Esophagus (tissue), 2 donors: Measurements from ENCODE around the gene RAB3IP. TPM values are rescaled to one million over a fixed set of nuclear protein-coding genes. Genes with fewer than 3 reads are reported as not detected.
"Not testable (repeated sequence)": the region's sequence is repeated elsewhere in the genome, so short reads cannot be mapped to it uniquely, and the experiment has no call there.

Source experiments
- H3K27ac ChIP-seq, 2 donors: one replicate each; pipeline ENCODE4 v1.5.1; 2013; ENCODE audit warnings: low read depth in 2 of 2, mild to moderate bottlenecking in 2 of 2, inconsistent platforms in 1 of 2, low read length in 1 of 2, moderate library complexity in 1 of 2
- H3K27me3 ChIP-seq, 2 donors: one replicate each; pipeline ENCODE4 v1.6.1; 2013; ENCODE audit warnings: low read length in 2 of 2, control low read depth in 1 of 2, mild to moderate bottlenecking in 1 of 2; ENCODE audit not compliant: insufficient read depth in 2 of 2, control insufficient read depth in 1 of 2
- H3K36me3 ChIP-seq, 2 donors: one replicate each; pipeline ENCODE4 v1.6.1; 2013; ENCODE audit warnings: low read length in 1 of 2; ENCODE audit not compliant: control insufficient read depth in 2 of 2, insufficient read depth in 2 of 2
- H3K4me1 ChIP-seq, 2 donors: one replicate each; pipeline ENCODE4 v1.6.1; 2013; ENCODE audit warnings: low read length in 1 of 2; ENCODE audit not compliant: control insufficient read depth in 2 of 2, insufficient read depth in 2 of 2
- H3K4me3 ChIP-seq, 2 donors: one replicate each; pipeline ENCODE4 v1.5.1; 2013; ENCODE audit warnings: low read length in 2 of 2, mild to moderate bottlenecking in 2 of 2, low read depth in 1 of 2, moderate library complexity in 1 of 2
- H3K9me3 ChIP-seq, 2 donors: one replicate each; pipeline ENCODE4 v1.6.1; 2013; ENCODE audit warnings: mild to moderate bottlenecking in 2 of 2, low read depth in 1 of 2, low read length in 1 of 2, moderate library complexity in 1 of 2; ENCODE audit not compliant: control insufficient read depth in 2 of 2, insufficient read depth in 1 of 2
- WGBS, 2 donors: extraction: QIAGEN DNeasy Blood & Tissue Kit; methylation state at CpG; one replicate each; pipeline ENCODE4 v1.1.7; 2013; 5-methylcytosine and 5-hydroxymethylcytosine counted together
- polyA plus RNA-seq, 2 donors: library from polyadenylated mRNA; stranded (reverse); fragments of 200-250 nt; gene quantifications; one replicate each; pipeline ENCODE4 v1.2.3, GENCODE V29; 2013
- donor health status: healthy with polysubstance abuse.
- donor health status: Bipolar disorder and iron deficiency.

RAB3IP gene
- polyA plus RNA-seq, 2 donors: 8.3 to 11.7 TPM

GRCh38 chr12:69751476-69751875 is 12.8 kb downstream of the RAB3IP start:
- Histone ChIP-seq H3K4me1 (no peaks in the 10 kb centered on the region), H3K27ac (no peak overlapping the region), H3K27me3 (no peaks in the 10 kb centered on the region), H3K4me3 (no peak overlapping the region), H3K9me3 (no peaks in the 10 kb centered on the region), H3K36me3 (peaks cover 2 to 3% of the 10 kb centered on the region in 2 donors)
- WGBS, 2 donors: 67 to 71% methylated on average over 1 of the region's 1 CpG

DNA sequence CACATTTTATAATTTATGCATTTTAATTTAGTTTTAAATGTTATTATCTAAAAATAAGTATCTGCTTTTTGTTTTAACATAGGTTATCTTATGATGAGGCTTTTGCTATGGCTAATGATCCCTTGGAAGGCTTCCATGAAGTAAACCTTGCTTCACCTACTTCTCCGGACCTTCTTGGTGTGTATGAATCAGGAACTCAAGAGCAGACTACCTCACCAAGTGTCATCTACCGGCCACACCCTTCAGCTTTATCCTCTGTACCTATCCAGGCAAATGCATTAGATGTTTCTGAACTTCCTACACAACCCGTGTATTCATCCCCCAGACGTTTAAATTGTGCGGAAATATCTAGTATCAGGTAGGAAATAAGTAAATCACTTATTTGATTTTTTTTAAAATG is 16.6 kb downstream of the RAB3IP start:
- WGBS, 2 donors: 90% methylated on average over 5 of the region's 5 CpGs
- Histone ChIP-seq H3K27ac (no peak overlapping the region), H3K27me3 (no peaks in the 10 kb centered on the region), H3K36me3 (peaks cover 0 to 3% of the 10 kb centered on the region in 2 donors), H3K4me1 (no peaks in the 10 kb centered on the region), H3K4me3 (no peak overlapping the region), H3K9me3 (no peaks in the 10 kb centered on the region)

GRCh38 chr12:69756088-69756755 is 17.6 kb downstream of the RAB3IP start:
- H3K27me3 ChIP-seq: no peaks in the 10 kb centered on the region
- WGBS, 2 donors: 94 to 95% methylated on average over 6 of the region's 6 CpGs
- no peak overlapping the region for H3K4me3 ChIP-seq
- peaks cover 0 to 3% of the 10 kb centered on the region in 2 donors for H3K36me3 ChIP-seq
- no peak overlapping the region for H3K27ac ChIP-seq
- no peaks in the 10 kb centered on the region for H3K4me1 ChIP-seq
- no peaks in the 10 kb centered on the region for H3K9me3 ChIP-seq

DNA sequence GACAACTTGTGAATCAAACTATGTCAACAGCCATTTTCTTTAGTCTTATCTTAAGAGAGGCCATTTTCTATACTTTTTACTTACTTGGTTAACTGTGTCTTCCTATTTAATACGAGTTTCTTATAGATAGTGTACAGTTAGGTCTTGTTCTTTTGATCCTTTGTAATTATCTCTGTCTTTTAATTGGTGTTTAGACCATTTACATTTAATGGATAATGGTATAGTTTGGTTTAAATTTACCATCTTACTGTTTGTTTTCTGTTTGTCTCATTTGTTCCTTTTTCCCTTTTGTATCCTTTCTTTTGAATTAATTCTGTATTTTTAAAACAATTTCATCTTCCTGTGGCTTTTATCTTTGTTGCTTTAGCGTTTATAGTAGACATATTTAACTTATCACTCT is 19.4 kb downstream of the RAB3IP start:
- no peaks in the 10 kb centered on the region for H3K9me3 ChIP-seq
- no peak overlapping the region for H3K27ac ChIP-seq
- H3K4me1 ChIP-seq: no peaks in the 10 kb centered on the region
- 92 to 97% methylated on average over 2 of the region's 2 CpGs for WGBS, 2 donors
- H3K27me3 ChIP-seq: no peaks in the 10 kb centered on the region
- no peak overlapping the region for H3K4me3 ChIP-seq
- peaks cover 0 to 3% of the 10 kb centered on the region in 2 donors for H3K36me3 ChIP-seq

DNA sequence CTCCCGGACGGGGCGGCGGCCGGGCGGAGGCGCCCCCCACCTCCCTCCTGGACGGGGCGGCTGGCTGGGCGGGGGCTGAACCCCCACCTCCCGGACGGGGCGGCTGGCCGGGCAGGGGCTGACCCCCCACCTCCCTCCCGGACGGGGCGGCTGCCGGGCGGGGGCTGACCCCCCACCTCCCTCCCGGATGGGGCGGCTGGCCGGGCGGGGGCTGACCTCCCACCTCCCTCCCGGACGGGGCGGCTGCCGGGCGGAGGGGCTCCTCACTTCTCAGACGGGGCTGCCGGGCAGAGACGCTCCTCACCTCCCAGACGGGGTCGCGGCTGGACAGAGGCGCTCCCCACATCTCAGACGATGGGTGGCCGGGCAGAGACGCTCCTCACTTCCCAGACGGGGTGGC is 20.9 kb downstream of the RAB3IP start:
- H3K4me3 ChIP-seq, H3K4me1 ChIP-seq, H3K9me3 ChIP-seq, H3K27me3 ChIP-seq, H3K27ac ChIP-seq, H3K36me3 ChIP-seq: not testable (repeated sequence)
- 96 to 99% methylated on average over 21 to 39 of the region's 39 CpGs for WGBS, 2 donors

DNA sequence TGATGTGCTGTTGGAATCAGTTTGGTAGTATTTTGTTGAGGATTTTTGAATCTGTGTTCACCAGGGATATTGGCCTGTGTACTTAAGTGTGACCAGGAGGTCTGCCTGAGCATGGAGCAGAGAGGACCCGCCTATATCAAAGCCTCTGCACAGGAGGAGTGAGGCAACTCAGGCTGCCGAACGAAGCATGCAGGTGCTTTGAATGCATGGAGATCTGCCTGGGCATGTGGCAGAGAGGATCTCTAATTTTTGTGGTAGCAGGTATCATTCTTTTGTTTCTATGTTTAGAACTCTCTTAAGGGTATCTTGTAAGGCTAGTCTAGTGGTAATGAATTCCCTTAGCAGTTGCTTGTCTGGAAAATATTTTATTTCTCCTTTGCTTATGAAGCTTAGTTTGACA is 26.9 kb downstream of the RAB3IP start:
- H3K4me3 ChIP-seq: no peak overlapping the region
- H3K27ac ChIP-seq: no peak overlapping the region
- H3K36me3 ChIP-seq: peaks cover 3 to 16% of the 10 kb centered on the region in 2 donors
- no peaks in the 10 kb centered on the region for H3K4me1 ChIP-seq
- 56 to 85% methylated on average over 3 of the region's 3 CpGs for WGBS, 2 donors
- H3K9me3 ChIP-seq: peaks cover 7 to 15% of the 10 kb centered on the region in 2 donors
- H3K27me3 ChIP-seq: no peaks in the 10 kb centered on the region

GRCh38 chr12:69766260-69766659 is 27.6 kb downstream of the RAB3IP start:
- Histone ChIP-seq H3K9me3 (peaks cover 7 to 15% of the 10 kb centered on the region in 2 donors), H3K36me3 (peaks cover 3 to 16% of the 10 kb centered on the region in 2 donors), H3K4me3 (no peak overlapping the region), H3K27ac (no peak overlapping the region), H3K4me1 (no peaks in the 10 kb centered on the region), H3K27me3 (no peaks in the 10 kb centered on the region)
- WGBS, 2 donors: 95% methylated on average over 6 of the region's 6 CpGs

DNA sequence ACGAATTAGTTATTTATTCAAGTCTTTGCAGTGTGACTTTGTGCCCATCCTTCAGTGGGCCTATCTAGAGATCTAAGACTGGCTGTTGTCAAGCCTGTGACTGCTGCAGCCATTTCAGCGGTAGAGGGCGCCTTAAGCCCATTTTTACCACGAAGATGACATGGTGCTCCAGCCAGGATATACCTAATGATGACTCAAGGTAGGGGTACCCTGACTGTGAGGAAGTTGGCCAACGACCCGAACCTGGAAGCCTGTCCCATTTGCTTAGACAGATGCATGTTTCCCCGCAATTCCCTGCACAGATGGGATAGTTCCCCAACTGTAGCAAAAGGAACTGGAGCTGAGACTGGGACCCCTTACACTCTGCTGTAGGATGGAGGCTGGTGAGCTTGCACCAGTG is 41.3 kb downstream of the RAB3IP start:
- H3K4me3 ChIP-seq: no peak overlapping the region
- H3K27me3 ChIP-seq: no peaks in the 10 kb centered on the region
- 68 to 69% methylated on average over 7 of the region's 7 CpGs for WGBS, 2 donors
- H3K36me3 ChIP-seq: peaks cover 0 to 6% of the 10 kb centered on the region in 2 donors
- H3K4me1 ChIP-seq: no peaks in the 10 kb centered on the region
- no peak overlapping the region for H3K27ac ChIP-seq
- H3K9me3 ChIP-seq: peaks cover 0 to 9% of the 10 kb centered on the region in 2 donors

GRCh38 chr12:69783365-69783764 is 44.7 kb downstream of the RAB3IP start:
- 63 to 74% methylated on average over 6 of the region's 6 CpGs for WGBS, 2 donors
- no peaks in the 10 kb centered on the region for H3K4me1 ChIP-seq
- H3K9me3 ChIP-seq: peaks cover 0 to 9% of the 10 kb centered on the region in 2 donors
- no peak overlapping the region for H3K27ac ChIP-seq
- H3K36me3 ChIP-seq: peaks cover 0 to 6% of the 10 kb centered on the region in 2 donors
- no peak overlapping the region for H3K4me3 ChIP-seq
- H3K27me3 ChIP-seq: no peaks in the 10 kb centered on the region

- Histone ChIP-seq H3K27me3 (no peaks in the 10 kb centered on the region), H3K4me3 (no peak overlapping the region), H3K27ac (no peak overlapping the region), H3K4me1 (no peaks in the 10 kb centered on the region), H3K36me3 (no peaks in the 10 kb centered on the region), H3K9me3 (no peaks in the 10 kb centered on the region)
Observed at GRCh38 chr12:69789351-69789750, 50.7 kb downstream of the RAB3IP start.
